Lung microvascular endothelial cell (primary cell): ENCODE data around the gene UVRAG. TPM values are rescaled to one million over a fixed set of nuclear protein-coding genes. Genes with fewer than 3 reads are reported as not detected.

Experiments used
- DNase-seq, 2 donors: peaks; one replicate each; pipeline versions ENCODE4 v3.0.0 to v3.0.0-alpha.2; 2010; ENCODE audit warnings: low read depth in 2 of 2
- total RNA-seq: library from RNA; depleted of rRNA; stranded (reverse); fragments of >200 nt; gene quantifications from 2 replicates; pipeline ENCODE4 v1.2.1, GENCODE V29; 2014

UVRAG gene
- total RNA-seq, 1 donor from 2014 or later = 60.7 TPM

- DNase-seq = no peak
Observed at GRCh38 chr11:76095891-76096290, 280.9 kb downstream of the UVRAG start.

- no peak for DNase-seq
Observed at GRCh38 chr11:76096552-76096951, 281.5 kb downstream of the UVRAG start.

GRCh38 chr11:76102802-76103201, 287.8 kb downstream of the UVRAG start:
- peak in 1 of 2 donors; percentile 55 for DNase-seq

GRCh38 chr11:76103460-76103859, 288.4 kb downstream of the UVRAG start:
- no peak for DNase-seq

GRCh38 chr11:76104285-76104684, 289.3 kb downstream of the UVRAG start:
- no peak for DNase-seq

GRCh38 chr11:76105637-76106036, 290.6 kb downstream of the UVRAG start:
- no peak for DNase-seq

- no peak for DNase-seq
Observed at GRCh38 chr11:76107971-76108370, 293.0 kb downstream of the UVRAG start.

GRCh38 chr11:76114238-76114637, 299.2 kb downstream of the UVRAG start:
- DNase-seq = no peak

GRCh38 chr11:76115555-76115954, 300.5 kb downstream of the UVRAG start:
- no peak for DNase-seq

- DNase-seq = peak in 1 of 2 donors; percentile 37
Observed at GRCh38 chr11:76119032-76119431, 304.0 kb downstream of the UVRAG start.

GRCh38 chr11:76119779-76120178, 304.8 kb downstream of the UVRAG start:
- DNase-seq = peak; percentile 50 to 59

GRCh38 chr11:76120513-76121101, 305.6 kb downstream of the UVRAG start:
- DNase-seq = peak in 1 of 2 donors; percentile 65

GRCh38 chr11:76123248-76123647, 308.2 kb downstream of the UVRAG start:
- no peak for DNase-seq

- no peak for DNase-seq
Observed at GRCh38 chr11:76124905-76125770, 310.1 kb downstream of the UVRAG start.

- DNase-seq = no peak
Observed at GRCh38 chr11:76129729-76130128, 314.7 kb downstream of the UVRAG start.

- no peak for DNase-seq
Observed at GRCh38 chr11:76131142-76131541, 316.1 kb downstream of the UVRAG start.

GRCh38 chr11:76131671-76132631, 316.9 kb downstream of the UVRAG start:
- peak in 1 of 2 donors; percentile 21 for DNase-seq

GRCh38 chr11:76134239-76134638, 319.2 kb downstream of the UVRAG start:
- no peak for DNase-seq

GRCh38 chr11:76135491-76135890, 320.5 kb downstream of the UVRAG start:
- no peak for DNase-seq

- DNase-seq = no peak
Observed at GRCh38 chr11:76139314-76139713, 324.3 kb downstream of the UVRAG start.

GRCh38 chr11:76140912-76141574, 326.0 kb downstream of the UVRAG start:
- DNase-seq = no peak
